GM23248 (cell line): ENCODE data around the gene RECQL5.

ENCODE experiments used
- EZH2 ChIP-seq: fragments of 200-600 bp; sonication (generic); IDR thresholded peaks from 2 replicates; pipeline ENCODE4 v1.6.1; 2018; ENCODE audit warnings: antibody characterized with exemption, mild to moderate bottlenecking; ENCODE audit not compliant: insufficient read depth, poor library complexity, severe bottlenecking
- EZH2phosphoT487 ChIP-seq: fragments of 200-600 bp; sonication (generic); IDR thresholded peaks from 2 replicates; pipeline ENCODE4 v1.6.1; 2018; ENCODE audit warnings: antibody characterized with exemption, moderate library complexity, mild to moderate bottlenecking, low read depth; ENCODE audit not compliant: insufficient read depth

GRCh38 chr17:75621489-75621888, 45.5 kb downstream of the RECQL5 start:
- no peak for TF ChIP-seq EZH2phosphoT487
- no peak for TF ChIP-seq EZH2
